H9 (cell line): Measurements from ENCODE around the gene HIPK3. TPM values are rescaled to one million over a fixed set of nuclear protein-coding genes. Genes with fewer than 3 reads are reported as not detected.

Source experiments
- DNase-seq: peaks from one replicate; pipeline ENCODE4 v3.0.0-alpha.2; 2017
- H2AFZ ChIP-seq: one replicate; pipeline ENCODE4 v1.6.1; 2013; ENCODE audit warnings: mild to moderate bottlenecking, low read length, control low read depth, moderate library complexity
- H2AK5ac ChIP-seq: 2 replicates; pipeline ENCODE4 v1.6.1; 2013; ENCODE audit warnings: low read length, control low read depth, mixed read lengths; ENCODE audit not compliant: insufficient read length
- H2BK120ac ChIP-seq: one replicate; pipeline ENCODE4 v1.6.1; 2013; ENCODE audit warnings: low read depth, mild to moderate bottlenecking, low read length, control low read depth, inconsistent platforms; ENCODE audit not compliant: poor library complexity, severe bottlenecking
- H2BK12ac ChIP-seq: 2 replicates; pipeline ENCODE4 v1.6.1; 2013; ENCODE audit warnings: low read length, control low read depth, mixed read lengths, low read depth; ENCODE audit not compliant: insufficient read length
- H2BK15ac ChIP-seq: 2 replicates; pipeline ENCODE4 v1.6.1; 2013; ENCODE audit warnings: low read depth, low read length, control low read depth
- H2BK20ac ChIP-seq: one replicate; pipeline ENCODE4 v1.6.1; 2013; ENCODE audit warnings: low read depth, mild to moderate bottlenecking, low read length, control low read depth, inconsistent platforms; ENCODE audit not compliant: poor library complexity, severe bottlenecking
- H2BK5ac ChIP-seq: 2 replicates; pipeline ENCODE4 v1.6.1; 2013; ENCODE audit warnings: low read length, control low read depth, mixed read lengths; ENCODE audit not compliant: insufficient read length
- H3K14ac ChIP-seq: 2 replicates; pipeline ENCODE4 v1.6.1; 2013; ENCODE audit warnings: low read length, control low read depth; ENCODE audit not compliant: insufficient read depth
- H3K18ac ChIP-seq: 2 replicates; pipeline ENCODE4 v1.6.1; 2013; ENCODE audit warnings: low read depth, mild to moderate bottlenecking, mixed read lengths, low read length, control low read depth; ENCODE audit not compliant: insufficient read length
- H3K23ac ChIP-seq: 2 replicates; pipeline ENCODE4 v1.6.1; 2013; ENCODE audit warnings: low read length, control low read depth, mixed read lengths, low read depth; ENCODE audit not compliant: insufficient read length
- H3K23me2 ChIP-seq: 2 replicates; pipeline ENCODE4 v1.6.1; 2013; ENCODE audit warnings: low read depth, mild to moderate bottlenecking, mixed read lengths, low read length, control low read depth; ENCODE audit not compliant: insufficient read length, poor library complexity, severe bottlenecking
- H3K27ac ChIP-seq: 2 replicates; pipeline ENCODE4 v1.5.1; 2013; ENCODE audit warnings: low read length, control low read depth, mixed read lengths, low read depth; ENCODE audit not compliant: insufficient read length
- H3K27me3 ChIP-seq: 2 replicates; pipeline ENCODE4 v1.6.1; 2013; ENCODE audit warnings: low read length, control low read depth, inconsistent platforms; ENCODE audit not compliant: insufficient read depth
- H3K4ac ChIP-seq: 2 replicates; pipeline ENCODE4 v1.6.1; 2013; ENCODE audit warnings: low read depth, mild to moderate bottlenecking, control low read depth, inconsistent platforms, low read length, moderate library complexity
- H3K4me1 ChIP-seq: 2 replicates; pipeline ENCODE4 v1.6.1; 2013; ENCODE audit warnings: low read length, control low read depth, inconsistent platforms; ENCODE audit not compliant: insufficient read depth
- H3K4me2 ChIP-seq: 2 replicates; pipeline ENCODE4 v1.6.1; 2013; ENCODE audit warnings: low read length, control low read depth, mixed read lengths; ENCODE audit not compliant: insufficient read length, insufficient read depth
- H3K56ac ChIP-seq: 2 replicates; pipeline ENCODE4 v1.6.1; 2013; ENCODE audit warnings: low read depth, mild to moderate bottlenecking, mixed read lengths, low read length, control low read depth; ENCODE audit not compliant: insufficient read length
- H3K79me1 ChIP-seq: 2 replicates; pipeline ENCODE4 v1.6.1; 2013; ENCODE audit warnings: low read depth, mild to moderate bottlenecking, moderate library complexity, low read length, control low read depth, inconsistent platforms; ENCODE audit not compliant: insufficient read depth, poor library complexity, severe bottlenecking
- H3K79me2 ChIP-seq: 2 replicates; pipeline ENCODE4 v1.6.1; 2013; ENCODE audit warnings: low read length, control low read depth, inconsistent platforms; ENCODE audit not compliant: insufficient read depth
- H3K9ac ChIP-seq: 2 replicates; pipeline ENCODE4 v1.6.1; 2013; ENCODE audit warnings: low read length, control low read depth, mixed read lengths; ENCODE audit not compliant: insufficient read length; ENCODE audit errors: extremely low read depth
- H3K9me3 ChIP-seq: one replicate; pipeline ENCODE4 v1.6.1; 2013; ENCODE audit warnings: low read depth, low read length, inconsistent platforms; ENCODE audit not compliant: control insufficient read depth
- H3T11ph ChIP-seq: one replicate; pipeline ENCODE4 v1.6.1; 2013; ENCODE audit warnings: mild to moderate bottlenecking, low read length, control low read depth, inconsistent platforms
- H4K20me1 ChIP-seq: one replicate; pipeline ENCODE4 v1.6.1; 2013; ENCODE audit not compliant: control insufficient read depth, insufficient read length, insufficient read depth
- H4K5ac ChIP-seq: 2 replicates; pipeline ENCODE4 v1.6.1; 2013; ENCODE audit warnings: low read depth, mild to moderate bottlenecking, mixed read lengths, low read length, control low read depth; ENCODE audit not compliant: insufficient read length
- H4K8ac ChIP-seq: replicated peaks from 2 replicates; pipeline ENCODE4 v1.6.1; 2013; ENCODE audit warnings: low read length, control low read depth, mixed read lengths, low read depth; ENCODE audit not compliant: insufficient read length
- H4K91ac ChIP-seq: 2 replicates; pipeline ENCODE4 v1.6.1; 2013; ENCODE audit warnings: low read depth, mild to moderate bottlenecking, moderate library complexity, mixed read lengths, low read length, control low read depth; ENCODE audit not compliant: insufficient read length
- H3K27ac Mint-ChIP-seq, 3 experiments: 2 replicates in 2 of 3; 3 replicates in 1 of 3; pipeline ENCODE4 v1.8.0; 2020 to 2021; ENCODE audit warnings: mixed read lengths in 3 of 3, mild to moderate bottlenecking in 1 of 3, moderate library complexity in 1 of 3
- H3K27me3 Mint-ChIP-seq: 2 replicates; pipeline ENCODE4 v1.8.0; 2021; ENCODE audit warnings: low read depth, mild to moderate bottlenecking, moderate library complexity, mixed read lengths
- H3K36me3 Mint-ChIP-seq, 3 experiments: 2 replicates in 2 of 3; 3 replicates in 1 of 3; pipeline ENCODE4 v1.8.0; 2020 to 2021; ENCODE audit warnings: low read depth in 3 of 3, mixed read lengths in 3 of 3; ENCODE audit not compliant: insufficient read depth in 1 of 3
- H3K4me1 Mint-ChIP-seq, 2 experiments: 2 replicates each; pipeline ENCODE4 v1.8.0; 2020; ENCODE audit warnings: mixed read lengths in 2 of 2
- H3K4me3 Mint-ChIP-seq, 2 experiments: 2 replicates in 1 of 2; 3 replicates in 1 of 2; pipeline ENCODE4 v1.8.0; 2020 to 2021; ENCODE audit warnings: mild to moderate bottlenecking in 2 of 2, mixed read lengths in 2 of 2, moderate library complexity in 1 of 2
- H3K9me3 Mint-ChIP-seq, 2 experiments: 2 replicates in 1 of 2; 3 replicates in 1 of 2; pipeline ENCODE4 v1.8.0; 2020; ENCODE audit warnings: mild to moderate bottlenecking in 2 of 2, mixed read lengths in 2 of 2, moderate library complexity in 1 of 2
- total RNA-seq: library from RNA; stranded (reverse); gene quantifications from 2 replicates; pipeline ENCODE4 v1.2.1, GENCODE V29; 2021
- TF ChIP-seq, protein P1 (sequence below): fragments of 200-600 bp; sonication (generic); conservative IDR thresholded peaks from 3 replicates; pipeline ENCODE4 v1.8.0; 2021; ENCODE audit warnings: antibody characterized with exemption, mild to moderate bottlenecking

Gene HIPK3
- total RNA-seq, 1 experiment from 2014 or later: 23.4 TPM

DNA sequence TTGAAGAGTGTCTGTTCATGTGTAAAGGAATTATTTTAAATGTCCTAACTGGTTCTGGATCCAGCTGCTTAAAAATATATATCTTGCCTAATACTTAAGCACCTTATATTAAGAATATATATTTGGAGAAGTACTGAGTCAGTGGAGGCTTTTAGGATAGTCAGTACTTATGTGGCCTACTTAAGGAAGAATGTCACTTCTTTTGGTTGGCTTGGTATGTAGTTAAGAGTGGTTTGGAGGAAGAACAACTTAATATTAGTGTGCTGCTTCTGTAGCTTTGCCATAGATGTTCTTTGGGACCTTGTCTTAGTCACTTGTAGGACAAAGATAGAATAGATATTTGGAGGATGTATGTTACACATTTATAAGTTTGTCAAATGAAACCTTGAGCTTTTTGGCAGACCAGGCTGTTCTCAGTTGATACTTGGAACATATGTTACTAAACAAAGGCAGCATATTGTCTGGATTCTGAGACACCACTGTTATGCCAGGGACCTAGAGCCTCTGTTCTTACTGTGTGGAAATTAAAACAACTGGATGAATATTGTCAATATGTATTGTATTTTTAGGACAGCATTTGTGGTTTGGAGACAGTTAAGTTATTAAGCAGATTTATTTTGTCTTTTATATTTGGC lies 4.9 kb downstream of the HIPK3 start:
- Histone ChIP-seq H3K56ac (no peak overlapping the region), H3K4me1 (no peaks in the 10 kb centered on the region), H3K4me2 (no peak overlapping the region), H2BK12ac (no peak overlapping the region), H4K8ac (no peak overlapping the region), H4K5ac (no peak overlapping the region), H2BK20ac (no peak overlapping the region), H2BK15ac (no peak overlapping the region), H4K20me1 (no peaks in the 10 kb centered on the region), H3K79me2 (peaks cover 15% of the 10 kb centered on the region; the same call in 1 of the 2 replicates), H3K4ac (no peak overlapping the region), H3K18ac (no peak overlapping the region), H3K9ac (no peak overlapping the region), H3T11ph (no peak overlapping the region), H3K9me3 (no peaks in the 10 kb centered on the region), H2AK5ac (no peak overlapping the region), H4K91ac (no peak overlapping the region), H3K27ac (no peak overlapping the region), H3K14ac (no peak overlapping the region), H2BK5ac (no peak overlapping the region), H3K27me3 (no peaks in the 10 kb centered on the region), H3K23me2 (peaks cover 3% of the 10 kb centered on the region), H3K23ac (no peak overlapping the region), H2BK120ac (no peak overlapping the region), H3K79me1 (peaks cover 3% of the 10 kb centered on the region), H2AFZ (no peak overlapping the region)
- peaks cover 0 to 2% of the 10 kb centered on the region in 2 experiments; a peak in 2 of 5 replicates for H3K9me3 Mint-ChIP-seq
- H3K27me3 Mint-ChIP-seq: no peaks in the 10 kb centered on the region
- no peak for DNase-seq
- peaks cover 0 to 4% (median 2%) of the 10 kb centered on the region in 3 experiments; a peak in 3 of 7 replicates for H3K36me3 Mint-ChIP-seq
- no peak overlapping the region for H3K27ac Mint-ChIP-seq
- H3K4me1 Mint-ChIP-seq: peaks cover 19 to 27% of the 10 kb centered on the region in 2 experiments
- no peak overlapping the region for H3K4me3 Mint-ChIP-seq
- TF ChIP-seq, protein P1, sequence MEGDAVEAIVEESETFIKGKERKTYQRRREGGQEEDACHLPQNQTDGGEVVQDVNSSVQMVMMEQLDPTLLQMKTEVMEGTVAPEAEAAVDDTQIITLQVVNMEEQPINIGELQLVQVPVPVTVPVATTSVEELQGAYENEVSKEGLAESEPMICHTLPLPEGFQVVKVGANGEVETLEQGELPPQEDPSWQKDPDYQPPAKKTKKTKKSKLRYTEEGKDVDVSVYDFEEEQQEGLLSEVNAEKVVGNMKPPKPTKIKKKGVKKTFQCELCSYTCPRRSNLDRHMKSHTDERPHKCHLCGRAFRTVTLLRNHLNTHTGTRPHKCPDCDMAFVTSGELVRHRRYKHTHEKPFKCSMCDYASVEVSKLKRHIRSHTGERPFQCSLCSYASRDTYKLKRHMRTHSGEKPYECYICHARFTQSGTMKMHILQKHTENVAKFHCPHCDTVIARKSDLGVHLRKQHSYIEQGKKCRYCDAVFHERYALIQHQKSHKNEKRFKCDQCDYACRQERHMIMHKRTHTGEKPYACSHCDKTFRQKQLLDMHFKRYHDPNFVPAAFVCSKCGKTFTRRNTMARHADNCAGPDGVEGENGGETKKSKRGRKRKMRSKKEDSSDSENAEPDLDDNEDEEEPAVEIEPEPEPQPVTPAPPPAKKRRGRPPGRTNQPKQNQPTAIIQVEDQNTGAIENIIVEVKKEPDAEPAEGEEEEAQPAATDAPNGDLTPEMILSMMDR: no peak
